ENCODE results near the gene CROCC2. TPM values are rescaled to one million over a fixed set of nuclear protein-coding genes. Genes with fewer than 3 reads are reported as not detected.

CROCC2 gene
- total RNA-seq, 1 donor from 2014 or later, result not detected

DNA sequence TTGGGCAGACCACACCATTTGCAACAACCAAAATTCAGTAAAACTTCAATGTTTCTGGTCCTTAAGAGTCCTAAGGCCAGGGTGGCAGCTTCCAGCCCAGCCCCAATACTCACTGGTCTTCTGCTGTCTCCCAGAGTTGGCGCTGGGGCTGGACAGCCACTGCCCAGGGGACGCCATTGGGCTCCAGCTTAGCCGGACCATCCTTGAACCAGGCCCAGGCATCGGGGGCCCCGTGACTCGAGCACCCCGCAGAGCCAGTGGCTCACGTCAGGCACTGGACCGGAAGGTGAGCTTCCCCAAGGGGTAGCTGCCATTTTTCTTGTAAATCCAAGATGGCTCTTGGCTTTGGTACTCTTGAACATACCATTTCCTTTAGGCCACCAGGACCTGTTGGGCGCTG, 114.1 kb downstream of the CROCC2 start:
- no peaks in the 10 kb centered on the region for H3K4me1 Mint-ChIP-seq
- no peaks in the 10 kb centered on the region for H3K36me3 Mint-ChIP-seq (ENCODE audit: low read depth)
- H3K27ac Mint-ChIP-seq (ENCODE audit: unreplicated experiment), result no peak overlapping the region
- no peak for DNase-seq (ENCODE audit: low read depth, low spot score)
- peaks cover 13% of the 10 kb centered on the region for H3K9me3 Mint-ChIP-seq
- TF ChIP-seq, protein P1, sequence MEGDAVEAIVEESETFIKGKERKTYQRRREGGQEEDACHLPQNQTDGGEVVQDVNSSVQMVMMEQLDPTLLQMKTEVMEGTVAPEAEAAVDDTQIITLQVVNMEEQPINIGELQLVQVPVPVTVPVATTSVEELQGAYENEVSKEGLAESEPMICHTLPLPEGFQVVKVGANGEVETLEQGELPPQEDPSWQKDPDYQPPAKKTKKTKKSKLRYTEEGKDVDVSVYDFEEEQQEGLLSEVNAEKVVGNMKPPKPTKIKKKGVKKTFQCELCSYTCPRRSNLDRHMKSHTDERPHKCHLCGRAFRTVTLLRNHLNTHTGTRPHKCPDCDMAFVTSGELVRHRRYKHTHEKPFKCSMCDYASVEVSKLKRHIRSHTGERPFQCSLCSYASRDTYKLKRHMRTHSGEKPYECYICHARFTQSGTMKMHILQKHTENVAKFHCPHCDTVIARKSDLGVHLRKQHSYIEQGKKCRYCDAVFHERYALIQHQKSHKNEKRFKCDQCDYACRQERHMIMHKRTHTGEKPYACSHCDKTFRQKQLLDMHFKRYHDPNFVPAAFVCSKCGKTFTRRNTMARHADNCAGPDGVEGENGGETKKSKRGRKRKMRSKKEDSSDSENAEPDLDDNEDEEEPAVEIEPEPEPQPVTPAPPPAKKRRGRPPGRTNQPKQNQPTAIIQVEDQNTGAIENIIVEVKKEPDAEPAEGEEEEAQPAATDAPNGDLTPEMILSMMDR (conservative IDR thresholded peaks at IDR 0.05), result no peak
- H3K4me3 Mint-ChIP-seq, result no peak overlapping the region
- peaks cover 2% of the 10 kb centered on the region for H3K27me3 Mint-ChIP-seq (ENCODE audit: low read depth)

DNA sequence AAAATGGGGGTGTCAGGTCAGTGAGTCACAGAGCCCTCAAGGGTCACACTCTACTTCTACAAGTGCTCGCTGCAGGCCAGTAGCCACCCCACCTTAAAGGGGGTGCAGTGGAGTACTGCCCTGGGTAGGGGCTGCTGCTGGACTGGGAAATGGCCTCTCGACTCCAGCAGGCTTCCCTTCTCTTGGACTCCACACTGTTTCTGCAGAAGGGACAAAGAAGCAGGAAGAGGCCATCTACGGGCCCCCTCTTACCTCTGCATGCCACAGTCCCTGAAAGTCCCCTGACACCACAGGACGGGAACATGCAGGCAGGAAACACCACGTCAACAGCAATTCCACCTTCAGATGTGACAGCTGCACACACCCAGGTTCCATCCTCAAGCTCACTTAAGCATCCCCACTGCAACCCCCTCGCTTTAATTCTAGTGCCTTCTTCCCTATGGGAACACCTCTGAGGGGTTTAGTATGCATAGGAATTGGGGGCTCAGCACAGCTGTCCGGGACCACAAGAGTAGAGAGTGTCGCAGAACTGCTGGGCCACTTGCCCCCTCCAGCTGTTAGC, 114.6 kb downstream of the CROCC2 start:
- Mint-ChIP-seq H3K27ac (ENCODE audit: unreplicated experiment) (no peak overlapping the region), H3K27me3 (ENCODE audit: low read depth) (peaks cover 5% of the 10 kb centered on the region), H3K4me3 (no peak overlapping the region), H3K9me3 (peaks cover 17% of the 10 kb centered on the region), H3K4me1 (no peaks in the 10 kb centered on the region), H3K36me3 (ENCODE audit: low read depth) (peaks cover 3% of the 10 kb centered on the region)
- no peak for DNase-seq (ENCODE audit: low read depth, low spot score)
- TF ChIP-seq, protein P1 (conservative IDR thresholded peaks at IDR 0.05), result no peak

DNA sequence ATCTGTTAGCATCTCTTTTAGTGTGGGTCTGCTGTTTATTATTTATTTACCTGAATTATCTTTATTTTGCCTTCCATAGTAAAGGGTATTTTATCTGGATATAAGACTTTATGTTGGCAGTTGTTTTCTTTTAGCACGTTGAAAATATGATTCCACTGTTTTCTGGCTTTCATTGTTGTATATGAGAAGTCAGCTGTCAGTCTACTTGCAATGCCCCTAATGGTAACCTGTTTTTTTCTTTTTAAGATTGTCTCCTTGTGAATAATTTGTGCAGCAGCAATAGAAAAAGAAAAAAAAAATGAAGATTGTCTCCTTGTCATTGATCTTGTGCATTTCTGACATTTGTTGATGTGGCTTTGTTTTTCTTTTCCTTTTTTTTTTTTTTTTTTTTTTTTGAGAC, 119.5 kb downstream of the CROCC2 start:
- H3K4me1 Mint-ChIP-seq, result no peaks in the 10 kb centered on the region
- peaks cover 26% of the 10 kb centered on the region for H3K9me3 Mint-ChIP-seq
- H3K36me3 Mint-ChIP-seq (ENCODE audit: low read depth), result peaks cover 13% of the 10 kb centered on the region
- no peak for DNase-seq (ENCODE audit: low read depth, low spot score)
- H3K4me3 Mint-ChIP-seq, result no peak overlapping the region
- H3K27ac Mint-ChIP-seq (ENCODE audit: unreplicated experiment), result no peak overlapping the region
- peaks cover 10% of the 10 kb centered on the region for H3K27me3 Mint-ChIP-seq (ENCODE audit: low read depth)
- TF ChIP-seq, protein P1 (conservative IDR thresholded peaks at IDR 0.05), result no peak

DNA sequence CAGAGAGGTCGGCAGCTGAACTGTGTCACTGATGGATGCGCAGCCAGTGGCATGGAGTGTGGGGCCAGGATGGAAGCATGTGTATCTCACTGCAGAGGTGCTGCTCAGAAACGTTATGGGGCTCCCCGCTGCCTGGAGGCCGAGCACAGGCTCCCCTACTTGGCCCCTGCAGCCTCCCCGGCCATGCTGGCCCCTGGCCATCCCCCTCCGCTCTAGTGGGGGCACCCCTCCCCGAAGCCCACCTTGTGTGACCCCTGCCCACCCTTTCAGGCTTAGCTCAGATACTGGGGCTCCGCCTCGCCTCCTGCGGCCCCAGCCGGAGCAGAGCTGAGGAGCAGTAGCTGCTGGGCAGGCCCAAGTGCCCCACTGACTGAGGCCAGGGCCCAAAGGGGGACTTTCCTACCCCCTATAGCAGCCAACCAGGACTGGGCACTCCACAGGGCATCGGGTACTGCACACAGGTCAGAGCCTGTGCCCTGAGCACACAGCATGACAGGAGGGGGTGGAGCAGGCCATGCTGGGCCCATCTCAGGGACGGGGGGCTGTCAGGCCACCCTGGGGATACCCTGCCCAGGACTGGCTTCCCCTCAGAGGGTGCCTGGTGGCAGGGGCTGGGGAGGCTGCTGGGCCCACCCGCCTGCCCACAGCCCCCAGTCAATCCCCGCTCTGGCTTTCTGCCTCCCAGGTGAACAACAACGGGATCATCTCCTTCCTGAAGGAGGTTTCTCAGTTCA, 123.6 kb downstream of the CROCC2 start:
- no peak overlapping the region for H3K4me3 Mint-ChIP-seq
- DNase-seq (ENCODE audit: low read depth, low spot score), result no peak
- TF ChIP-seq, protein P1 (conservative IDR thresholded peaks at IDR 0.05), result no peak
- peaks cover 33% of the 10 kb centered on the region for H3K27me3 Mint-ChIP-seq (ENCODE audit: low read depth)
- H3K9me3 Mint-ChIP-seq, result peaks cover 15% of the 10 kb centered on the region
- no peaks in the 10 kb centered on the region for H3K4me1 Mint-ChIP-seq
- H3K27ac Mint-ChIP-seq (ENCODE audit: unreplicated experiment), result no peak overlapping the region
- peaks cover 13% of the 10 kb centered on the region for H3K36me3 Mint-ChIP-seq (ENCODE audit: low read depth)

DNA sequence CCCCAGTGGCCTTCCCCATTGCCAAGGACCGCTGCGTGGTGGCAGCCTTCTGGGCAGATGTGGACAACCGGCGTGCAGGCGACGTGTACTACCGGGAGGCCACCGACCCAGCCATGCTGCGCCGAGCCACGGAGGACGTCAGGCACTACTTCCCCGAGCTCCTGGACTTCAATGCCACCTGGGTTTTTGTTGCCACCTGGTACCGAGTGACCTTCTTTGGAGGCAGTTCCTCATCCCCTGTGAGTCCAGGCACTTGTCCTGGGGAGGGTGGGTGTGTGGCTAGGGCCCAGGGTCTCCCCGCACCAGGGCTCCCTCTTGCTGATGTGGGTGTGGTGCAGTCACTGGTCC, 124.2 kb downstream of the CROCC2 start:
- Mint-ChIP-seq H3K9me3 (peaks cover 12% of the 10 kb centered on the region), H3K36me3 (ENCODE audit: low read depth) (peaks cover 13% of the 10 kb centered on the region), H3K4me3 (no peak overlapping the region), H3K27ac (ENCODE audit: unreplicated experiment) (no peak overlapping the region), H3K4me1 (no peaks in the 10 kb centered on the region), H3K27me3 (ENCODE audit: low read depth) (peaks cover 38% of the 10 kb centered on the region)
- DNase-seq (ENCODE audit: low read depth, low spot score), result no peak
- TF ChIP-seq, protein P1 (conservative IDR thresholded peaks at IDR 0.05), result no peak

Data from neural crest cell (in vitro differentiated cells).